ENCODE results near the gene WIPF2. TPM values are rescaled to one million over a fixed set of nuclear protein-coding genes. Genes with fewer than 3 reads are reported as not detected.

Gene WIPF2
- total RNA-seq, 1 experiment from 2014 or later, result 12.7 TPM

- no peak for DNase-seq (ENCODE audit: extremely low read depth, low read depth)
These were observed 25.2 kb downstream of the WIPF2 start for GRCh38 chr17:40244255-40244654.

- DNase-seq (ENCODE audit: extremely low read depth, low read depth), result no peak
These were observed 28.9 kb downstream of the WIPF2 start for GRCh38 chr17:40247926-40248495.

GRCh38 chr17:40248507-40248906, 29.4 kb downstream of the WIPF2 start:
- DNase-seq (ENCODE audit: extremely low read depth, low read depth), result no peak

GRCh38 chr17:40251576-40251975, 32.5 kb downstream of the WIPF2 start:
- DNase-seq (ENCODE audit: extremely low read depth, low read depth), result peak; percentile 82

GRCh38 chr17:40253565-40253964, 34.5 kb downstream of the WIPF2 start:
- DNase-seq (ENCODE audit: extremely low read depth, low read depth), result no peak

- no peak for DNase-seq (ENCODE audit: extremely low read depth, low read depth)
These were observed 40.4 kb downstream of the WIPF2 start for GRCh38 chr17:40259505-40259904.

GRCh38 chr17:40260528-40260927, 41.4 kb downstream of the WIPF2 start:
- DNase-seq (ENCODE audit: extremely low read depth, low read depth), result no peak

GRCh38 chr17:40264458-40265185, 45.5 kb downstream of the WIPF2 start:
- no peak for DNase-seq (ENCODE audit: extremely low read depth, low read depth)

- DNase-seq (ENCODE audit: extremely low read depth, low read depth), result no peak
These were observed 46.2 kb downstream of the WIPF2 start for GRCh38 chr17:40265337-40265736.

- no peak for DNase-seq (ENCODE audit: extremely low read depth, low read depth)
These were observed 47.8 kb downstream of the WIPF2 start for GRCh38 chr17:40266882-40267281.

GRCh38 chr17:40268141-40268712, 49.1 kb downstream of the WIPF2 start:
- no peak for DNase-seq (ENCODE audit: extremely low read depth, low read depth)

- no peak for DNase-seq (ENCODE audit: extremely low read depth, low read depth)
These were observed 59.3 kb downstream of the WIPF2 start for GRCh38 chr17:40278414-40278813.

- no peak for DNase-seq (ENCODE audit: extremely low read depth, low read depth)
These were observed 60.3 kb downstream of the WIPF2 start for GRCh38 chr17:40279402-40279801.

- DNase-seq (ENCODE audit: extremely low read depth, low read depth), result no peak
These were observed 62.6 kb downstream of the WIPF2 start for GRCh38 chr17:40281663-40282062.

- peak; percentile 43 for DNase-seq (ENCODE audit: extremely low read depth, low read depth)
These were observed 64.6 kb downstream of the WIPF2 start for GRCh38 chr17:40283662-40284061.

GRCh38 chr17:40284085-40284713, 65.1 kb downstream of the WIPF2 start:
- no peak for DNase-seq (ENCODE audit: extremely low read depth, low read depth)

- DNase-seq (ENCODE audit: extremely low read depth, low read depth), result no peak
These were observed 67.4 kb downstream of the WIPF2 start for GRCh38 chr17:40286473-40286872.

GRCh38 chr17:40287159-40287493, 68.0 kb downstream of the WIPF2 start:
- no peak for DNase-seq (ENCODE audit: extremely low read depth, low read depth)

- DNase-seq (ENCODE audit: extremely low read depth, low read depth), result peak; percentile 99
These were observed 68.6 kb downstream of the WIPF2 start, which contains the start of gene CDC6 for GRCh38 chr17:40287494-40288369. Gene CDC6 (plus strand): TSS chr17:40287879. CDS start chr17:40289421, 1,542 bp downstream.

GRCh38 chr17:40290629-40291280, 71.7 kb downstream of the WIPF2 start:
- DNase-seq (ENCODE audit: extremely low read depth, low read depth), result peak; percentile 74
